KMS-11 (cell line): ENCODE data around the gene PTPN7.

Source experiments
- H2AFZ ChIP-seq: fragments of 200-600 bp; sonication (generic); 2 replicates; pipeline ENCODE4 v1.6.1; 2016; ENCODE audit warnings: antibody characterized with exemption, mixed run types, low read depth
- H3K27ac ChIP-seq: fragments of 200-600 bp; sonication (generic); 2 replicates; pipeline ENCODE4 v1.6.1; 2016; ENCODE audit warnings: mild to moderate bottlenecking, mixed run types
- H3K27me3 ChIP-seq: fragments of 200-600 bp; sonication (generic); 2 replicates; pipeline ENCODE4 v1.6.1; 2017; ENCODE audit warnings: mild to moderate bottlenecking, low read depth, mixed run types, moderate library complexity; ENCODE audit not compliant: insufficient read depth
- H3K36me3 ChIP-seq: fragments of 200-600 bp; sonication (generic); 2 replicates; pipeline ENCODE4 v1.6.1; 2017; ENCODE audit warnings: mild to moderate bottlenecking, mixed run types; ENCODE audit not compliant: insufficient read depth
- H3K4me1 ChIP-seq: fragments of 200-600 bp; sonication (generic); 2 replicates; pipeline ENCODE4 v1.6.1; 2016; ENCODE audit warnings: mild to moderate bottlenecking, low read depth, mixed run types; ENCODE audit not compliant: poor library complexity, severe bottlenecking
- H3K4me2 ChIP-seq: fragments of 200-600 bp; sonication (generic); 2 replicates; pipeline ENCODE4 v1.7.0; 2016; ENCODE audit warnings: mild to moderate bottlenecking, mixed run types
- H3K4me3 ChIP-seq: fragments of 200-600 bp; sonication (generic); IDR thresholded peaks from 2 replicates; pipeline ENCODE4 v1.6.1; 2017; ENCODE audit warnings: low read depth, low read length, mixed read lengths; ENCODE audit not compliant: insufficient read depth
- H3K79me2 ChIP-seq: fragments of 200-600 bp; sonication (generic); 2 replicates; pipeline ENCODE4 v1.6.1; 2016; ENCODE audit warnings: low read depth, mixed run types; ENCODE audit not compliant: insufficient read depth
- H3K9ac ChIP-seq: fragments of 200-600 bp; sonication (generic); 2 replicates; pipeline ENCODE4 v1.6.1; 2016; ENCODE audit warnings: mild to moderate bottlenecking, mixed run types
- H4K20me1 ChIP-seq: fragments of 200-600 bp; sonication (generic); 2 replicates; pipeline ENCODE4 v1.6.1; 2016; ENCODE audit warnings: mild to moderate bottlenecking, mixed run types; ENCODE audit not compliant: insufficient read depth
- CTCF ChIP-seq: fragments of 200-600 bp; sonication (generic); conservative IDR thresholded peaks from 2 replicates; pipeline ENCODE4 v1.6.1; 2017; ENCODE audit warnings: low read depth, mild to moderate bottlenecking, antibody characterized with exemption, low read length, moderate library complexity, mixed read lengths

The PTPN7 gene

GRCh38 chr1:202198366-202198724 is 37.9 kb upstream of the PTPN7 start:
- no peaks in the 10 kb centered on the region for H3K79me2 ChIP-seq
- H3K36me3 ChIP-seq, result no peaks in the 10 kb centered on the region
- no peak overlapping the region for H2AFZ ChIP-seq
- no peaks in the 10 kb centered on the region for H4K20me1 ChIP-seq
- peaks cover 76% of the 10 kb centered on the region for H3K27me3 ChIP-seq
- no peak overlapping the region for H3K9ac ChIP-seq
- H3K4me2 ChIP-seq, result no peak overlapping the region
- no peaks in the 10 kb centered on the region for H3K4me1 ChIP-seq
- no peak overlapping the region for H3K4me3 ChIP-seq
- no peak for TF ChIP-seq CTCF
- no peak overlapping the region for H3K27ac ChIP-seq

- H3K9ac ChIP-seq, result no peak overlapping the region
Observed at GRCh38 chr1:202197653-202198365, 37.4 kb upstream of the PTPN7 start.

GRCh38 chr1:202194328-202194648 is 33.9 kb upstream of the PTPN7 start:
- no peaks in the 10 kb centered on the region for H3K79me2 ChIP-seq
- no peaks in the 10 kb centered on the region for H4K20me1 ChIP-seq
- no peak overlapping the region for H2AFZ ChIP-seq
- no peaks in the 10 kb centered on the region for H3K4me1 ChIP-seq
- no peak overlapping the region for H3K4me3 ChIP-seq
- no peak overlapping the region for H3K9ac ChIP-seq
- H3K36me3 ChIP-seq, result no peaks in the 10 kb centered on the region
- no peak overlapping the region for H3K27ac ChIP-seq
- no peak for TF ChIP-seq CTCF
- no peak overlapping the region for H3K4me2 ChIP-seq
- H3K27me3 ChIP-seq, result peaks cover 80% of the 10 kb centered on the region

More at GRCh38 chr1:202197653-202198365, 37.4 kb upstream of the PTPN7 start:
- no peak overlapping the region for H3K27ac ChIP-seq
- H3K27me3 ChIP-seq, result peaks cover 81% of the 10 kb centered on the region
- H2AFZ ChIP-seq, result no peak overlapping the region
- H3K4me3 ChIP-seq, result no peak overlapping the region
- H3K4me1 ChIP-seq, result no peaks in the 10 kb centered on the region
- H3K36me3 ChIP-seq, result no peaks in the 10 kb centered on the region
- no peak for TF ChIP-seq CTCF
- no peaks in the 10 kb centered on the region for H3K79me2 ChIP-seq
- no peak overlapping the region for H3K4me2 ChIP-seq
- H4K20me1 ChIP-seq, result no peaks in the 10 kb centered on the region

GRCh38 chr1:202193614-202194327 is 33.4 kb upstream of the PTPN7 start, which contains the start of gene LGR6:
Gene LGR6, plus strand, starts transcription at chr1:202193799. Its CDS starts 191 bp downstream, at chr1:202193990.
- TF ChIP-seq CTCF, result no peak
- Histone ChIP-seq H3K4me1 (no peaks in the 10 kb centered on the region), H3K27me3 (peaks cover 78% of the 10 kb centered on the region), H3K27ac (no peak within 1 kb of the TSS), H3K4me3 (no peak within 1 kb of the TSS), H3K36me3 (no peaks in the 10 kb centered on the region), H3K9ac (no peak within 1 kb of the TSS), H3K79me2 (no peaks in the 10 kb centered on the region), H2AFZ (no peak within 1 kb of the TSS), H3K4me2 (no peak within 1 kb of the TSS), H4K20me1 (no peaks in the 10 kb centered on the region)
